Measurements from ENCODE around the gene GJC1. TPM values are rescaled to one million over a fixed set of nuclear protein-coding genes. Genes with fewer than 3 reads are reported as not detected.

The GJC1 gene
- total RNA-seq, 2 donors from 2014 or later: 25.8 to 41.8 TPM

DNA sequence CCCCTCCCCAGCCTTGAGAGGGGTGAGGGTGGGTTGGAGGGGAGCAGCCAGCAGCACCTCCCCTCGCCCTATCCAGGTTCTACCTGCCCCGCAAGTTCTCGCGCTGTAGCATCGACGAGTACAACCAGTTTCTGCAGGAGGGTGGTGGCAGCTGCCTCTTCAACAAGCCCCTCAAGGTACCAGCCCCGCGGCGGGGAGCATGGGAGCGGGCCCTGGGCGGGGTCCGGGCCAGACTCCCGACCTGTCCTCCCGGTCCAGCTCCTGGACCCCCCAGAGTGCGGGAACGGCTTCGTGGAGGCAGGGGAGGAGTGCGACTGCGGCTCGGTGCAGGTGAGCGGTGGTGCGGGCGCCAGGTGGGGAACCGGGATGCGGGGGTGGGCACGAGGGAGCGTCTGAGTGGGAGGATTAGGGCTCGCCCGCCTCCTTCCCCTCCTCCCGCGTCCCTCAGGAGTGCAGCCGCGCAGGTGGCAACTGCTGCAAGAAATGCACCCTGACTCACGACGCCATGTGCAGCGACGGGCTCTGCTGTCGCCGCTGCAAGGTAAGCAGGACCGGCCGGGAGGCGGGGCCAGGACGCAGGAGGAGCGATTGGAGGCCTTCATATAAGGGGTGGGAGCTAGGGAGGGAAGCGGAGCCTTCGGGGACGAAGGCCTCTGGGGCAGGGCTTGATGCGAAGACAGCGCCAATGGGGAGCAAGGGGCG lies 54.8 kb downstream of the GJC1 start:
- Histone ChIP-seq H3K9me3 (no peaks in the 10 kb centered on the region), H3K4me1 (peaks cover 0 to 29% of the 10 kb centered on the region in 2 donors), H3K36me3 (no peaks in the 10 kb centered on the region), H3K27me3 (no peaks in the 10 kb centered on the region), H3K27ac (peak overlapping the region in 1 of 2 donors; percentile 54), H3K4me3 (peak overlapping the region; percentile 35 to 57)
- peak; percentile 96 for DNase-seq (ENCODE audit: low spot score)
- TF ChIP-seq, protein P1, sequence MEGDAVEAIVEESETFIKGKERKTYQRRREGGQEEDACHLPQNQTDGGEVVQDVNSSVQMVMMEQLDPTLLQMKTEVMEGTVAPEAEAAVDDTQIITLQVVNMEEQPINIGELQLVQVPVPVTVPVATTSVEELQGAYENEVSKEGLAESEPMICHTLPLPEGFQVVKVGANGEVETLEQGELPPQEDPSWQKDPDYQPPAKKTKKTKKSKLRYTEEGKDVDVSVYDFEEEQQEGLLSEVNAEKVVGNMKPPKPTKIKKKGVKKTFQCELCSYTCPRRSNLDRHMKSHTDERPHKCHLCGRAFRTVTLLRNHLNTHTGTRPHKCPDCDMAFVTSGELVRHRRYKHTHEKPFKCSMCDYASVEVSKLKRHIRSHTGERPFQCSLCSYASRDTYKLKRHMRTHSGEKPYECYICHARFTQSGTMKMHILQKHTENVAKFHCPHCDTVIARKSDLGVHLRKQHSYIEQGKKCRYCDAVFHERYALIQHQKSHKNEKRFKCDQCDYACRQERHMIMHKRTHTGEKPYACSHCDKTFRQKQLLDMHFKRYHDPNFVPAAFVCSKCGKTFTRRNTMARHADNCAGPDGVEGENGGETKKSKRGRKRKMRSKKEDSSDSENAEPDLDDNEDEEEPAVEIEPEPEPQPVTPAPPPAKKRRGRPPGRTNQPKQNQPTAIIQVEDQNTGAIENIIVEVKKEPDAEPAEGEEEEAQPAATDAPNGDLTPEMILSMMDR (IDR thresholded peaks at IDR 0.05): peak in 1 of 2 donors; percentile 32

DNA sequence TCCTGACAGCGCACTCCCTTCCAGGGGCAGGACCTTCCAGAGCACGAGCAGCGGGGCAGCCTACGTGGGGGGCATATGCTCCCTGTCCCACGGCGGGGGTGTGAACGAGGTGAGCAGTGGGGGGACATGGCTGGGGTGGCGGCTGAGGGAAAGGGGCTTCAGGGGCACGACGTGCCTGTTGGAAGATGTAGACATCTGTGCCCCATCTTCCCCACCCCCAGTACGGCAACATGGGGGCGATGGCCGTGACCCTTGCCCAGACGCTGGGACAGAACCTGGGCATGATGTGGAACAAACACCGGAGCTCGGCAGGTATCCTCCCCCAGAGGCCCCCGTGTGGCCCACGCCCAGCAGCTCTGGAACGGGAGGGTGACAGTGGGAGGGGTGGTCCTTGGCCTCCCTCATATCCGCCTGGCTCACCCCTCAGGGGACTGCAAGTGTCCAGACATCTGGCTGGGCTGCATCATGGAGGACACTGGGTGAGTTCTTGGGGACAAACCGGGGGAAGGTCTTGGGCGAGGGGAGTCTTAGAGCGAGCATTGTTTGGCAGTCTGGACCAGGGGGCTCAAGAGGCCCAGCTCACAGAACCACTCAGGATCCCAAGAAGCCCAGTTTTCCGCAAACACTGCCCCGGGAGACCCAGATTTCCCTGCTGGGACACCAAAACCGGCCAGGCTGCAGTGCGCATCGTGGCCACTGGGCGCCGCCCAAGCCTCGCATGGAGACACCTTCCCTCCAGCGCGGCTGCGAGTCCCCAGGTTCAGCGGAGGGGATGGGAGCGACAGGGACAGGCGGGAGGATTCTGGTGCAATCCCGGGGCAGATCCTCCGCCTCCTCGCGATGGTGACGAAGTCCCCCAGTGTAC lies 55.6 kb downstream of the GJC1 start:
- TF ChIP-seq, protein P1 (IDR thresholded peaks at IDR 0.05): peak; percentile 98 to 99
- Histone ChIP-seq H3K27ac (peak overlapping the region in 1 of 2 donors; percentile 54), H3K4me3 (peak overlapping the region; percentile 35 to 57)

DNA sequence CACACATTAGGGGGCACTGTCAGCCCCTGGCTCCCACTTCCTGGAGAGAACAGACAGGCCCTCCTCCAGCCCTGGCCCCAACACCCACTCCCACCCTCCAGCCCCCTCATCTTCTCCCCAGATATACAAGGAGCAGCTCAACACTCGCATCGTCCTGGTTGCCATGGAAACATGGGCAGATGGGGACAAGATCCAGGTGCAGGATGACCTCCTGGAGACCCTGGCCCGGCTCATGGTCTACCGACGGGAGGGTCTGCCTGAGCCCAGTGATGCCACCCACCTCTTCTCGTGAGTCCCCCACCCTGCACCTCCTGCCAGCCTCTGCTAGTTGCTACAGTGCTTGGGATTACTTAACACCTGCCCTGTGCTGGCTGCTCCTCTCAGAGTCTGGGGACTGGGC lies 56.9 kb downstream of the GJC1 start:
- Histone ChIP-seq H3K9me3 (no peaks in the 10 kb centered on the region), H3K4me1 (peaks cover 0 to 12% of the 10 kb centered on the region in 2 donors), H3K27me3 (no peaks in the 10 kb centered on the region), H3K27ac (no peak overlapping the region), H3K4me3 (no peak overlapping the region), H3K36me3 (no peaks in the 10 kb centered on the region)
- TF ChIP-seq, protein P1 (IDR thresholded peaks at IDR 0.05): no peak
- no peak for DNase-seq (ENCODE audit: low spot score)

More for the DNA sequence above, 55.6 kb downstream of the GJC1 start:
- peaks cover 0 to 22% of the 10 kb centered on the region in 2 donors for H3K4me1 ChIP-seq
- DNase-seq (ENCODE audit: low spot score): peak; percentile 84
- no peaks in the 10 kb centered on the region for H3K27me3 ChIP-seq
- no peaks in the 10 kb centered on the region for H3K36me3 ChIP-seq
- H3K9me3 ChIP-seq: no peaks in the 10 kb centered on the region

DNA sequence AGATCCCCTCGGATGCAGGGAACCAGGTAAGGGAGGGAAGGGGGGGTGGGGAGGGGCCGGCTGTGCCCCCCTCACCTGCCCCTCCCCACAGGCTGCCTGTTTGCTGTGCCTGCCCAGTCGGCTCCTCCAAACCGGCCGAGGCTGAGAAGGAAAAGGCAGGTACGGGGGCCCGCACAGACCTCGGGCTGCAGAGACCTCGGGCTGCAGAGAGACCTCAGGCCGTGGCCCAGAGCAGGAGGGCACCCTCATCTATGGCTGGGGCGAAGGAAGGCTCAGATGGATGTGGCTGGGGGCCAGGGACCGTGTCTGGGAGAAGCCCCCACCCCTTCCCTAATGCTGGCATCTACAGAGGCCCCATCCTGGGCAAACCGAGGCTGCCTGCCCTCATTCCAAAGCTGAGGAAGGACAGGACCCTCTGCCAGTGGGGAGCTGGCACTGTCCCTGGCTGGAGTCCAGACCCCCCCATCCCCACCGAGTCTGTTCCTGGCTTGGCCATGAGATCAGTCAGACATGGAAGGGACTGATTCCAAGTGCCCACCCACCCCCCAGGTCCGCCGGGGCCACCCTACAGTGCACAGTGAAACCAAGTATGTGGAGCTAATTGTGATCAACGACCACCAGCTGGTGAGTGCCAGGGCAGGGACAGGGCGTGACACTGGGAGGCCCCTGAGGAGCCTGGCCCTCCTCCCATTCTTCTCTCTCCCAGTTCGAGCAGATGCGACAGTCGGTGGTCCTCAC lies 57.6 kb downstream of the GJC1 start:
- no peaks in the 10 kb centered on the region for H3K27me3 ChIP-seq
- no peak overlapping the region for H3K27ac ChIP-seq
- H3K36me3 ChIP-seq: no peaks in the 10 kb centered on the region
- DNase-seq (ENCODE audit: low spot score): no peak
- TF ChIP-seq, protein P1 (IDR thresholded peaks at IDR 0.05): no peak
- no peak overlapping the region for H3K4me3 ChIP-seq
- H3K4me1 ChIP-seq: peaks cover 0 to 12% of the 10 kb centered on the region in 2 donors
- H3K9me3 ChIP-seq: no peaks in the 10 kb centered on the region

DNA sequence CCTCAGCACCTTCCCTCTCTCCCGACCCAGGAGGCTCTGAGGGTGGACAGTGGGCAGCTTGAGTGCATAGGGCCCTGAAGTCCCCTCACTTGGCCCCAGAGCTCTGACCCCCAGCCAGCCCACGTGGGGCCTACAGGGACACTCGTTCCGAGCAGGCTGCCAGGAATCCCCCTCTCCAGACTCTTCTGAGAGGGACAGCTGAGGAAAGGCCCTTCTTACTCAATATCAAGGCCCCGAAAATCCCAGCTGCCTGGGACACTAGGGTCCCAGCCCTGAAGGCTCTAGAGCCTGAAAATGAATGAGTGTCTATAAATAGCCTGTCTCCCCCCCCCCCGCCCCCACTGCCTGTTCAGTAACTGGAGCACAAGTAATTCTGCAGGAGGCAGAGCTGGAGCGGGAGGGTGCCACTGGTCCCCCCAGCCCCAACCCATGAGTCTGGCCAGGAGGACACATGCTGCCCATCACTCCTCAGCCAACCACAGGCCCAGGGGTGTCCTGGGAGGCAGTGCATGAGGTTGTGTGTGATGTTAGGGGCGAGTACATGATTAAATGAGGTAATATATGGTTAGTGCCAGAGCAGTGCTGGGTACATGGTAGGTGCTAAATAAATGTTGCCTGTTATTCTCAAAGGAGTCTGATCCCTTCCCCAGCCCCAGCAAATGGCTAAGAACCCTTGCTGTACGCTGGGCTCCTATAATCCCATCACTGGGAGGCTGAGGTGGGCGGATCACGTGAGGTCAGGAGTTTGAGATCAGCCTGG lies 59.7 kb downstream of the GJC1 start:
- Histone ChIP-seq H3K9me3 (no peaks in the 10 kb centered on the region), H3K36me3 (no peaks in the 10 kb centered on the region), H3K4me1 (peaks cover 0 to 5% of the 10 kb centered on the region in 2 donors), H3K27me3 (no peaks in the 10 kb centered on the region), H3K27ac (no peak overlapping the region), H3K4me3 (no peak overlapping the region)
- TF ChIP-seq, protein P1 (IDR thresholded peaks at IDR 0.05): no peak
- DNase-seq (ENCODE audit: low spot score): no peak

Measured in right atrium auricular region (tissue), 2 donors.